PC-3 (cell line): ENCODE results near the gene OR1F1. TPM values are rescaled to one million over a fixed set of nuclear protein-coding genes. Genes with fewer than 3 reads are reported as not detected.

ENCODE experiments used
- ATAC-seq: fragments of 200-7000 bp; cut with Tn5 transposase; 2 replicates; pipeline ENCODE4 v1.9.1; 2020; ENCODE audit warnings: mild to moderate bottlenecking, moderate library complexity
- BruUV-seq: library from RNA; stranded (reverse); fragments of 400-500 nt; replicated peaks from 2 replicates; lab custom pipeline; 2021; lab: Mats Ljungman, UMichigan
- CTCF ChIA-PET: fragments of 300-600 bp; sonication (Branson Sonifier 250); formaldehyde crosslinking; loops from one replicate; lab custom pipeline; 2022; ENCODE audit warnings: antibody characterized with exemption; lab: Charles Lee
- POLR2A ChIA-PET: fragments of 300-600 bp; sonication (Branson Sonifier 250); formaldehyde crosslinking; loops from one replicate; lab custom pipeline; 2022; ENCODE audit warnings: antibody characterized with exemption; ENCODE audit not compliant: unreplicated experiment; lab: Charles Lee
- DNase-seq: peaks from one replicate; pipeline ENCODE4 v3.0.0-alpha.2; 2015
- H2AFZ ChIP-seq: fragments of 300-600 bp; sonication (generic); 2 replicates; pipeline ENCODE4 v1.6.0; 2016; ENCODE audit warnings: antibody characterized with exemption, low read length
- H3F3A ChIP-seq: fragments of 300-600 bp; sonication (generic); one replicate; pipeline ENCODE4 v1.6.0; 2017; ENCODE audit warnings: antibody characterized with exemption, low read length, control low read depth, mild to moderate bottlenecking; ENCODE audit not compliant: unreplicated experiment
- H3K27ac ChIP-seq: fragments of 300-600 bp; sonication (generic); 2 replicates; pipeline ENCODE4 v1.5.1; 2016; ENCODE audit warnings: mild to moderate bottlenecking, low read length
- H3K27me3 ChIP-seq: fragments of 300-600 bp; sonication (generic); 2 replicates; pipeline ENCODE4 v1.6.1; 2016; ENCODE audit warnings: low read length, mixed read lengths
- H3K36me3 ChIP-seq: fragments of 300-600 bp; sonication (generic); 2 replicates; pipeline ENCODE4 v1.6.1; 2016; ENCODE audit warnings: low read depth, mixed run types, low read length, mixed read lengths
- H3K4me1 ChIP-seq: fragments of 300-600 bp; sonication (generic); 2 replicates; pipeline ENCODE4 v1.5.1; 2016; ENCODE audit warnings: low read length; ENCODE audit not compliant: insufficient read depth
- H3K4me2 ChIP-seq: fragments of 300-600 bp; sonication (generic); 2 replicates; pipeline ENCODE4 v1.6.0; 2016; ENCODE audit warnings: low read length
- H3K4me3 ChIP-seq: fragments of 300-600 bp; sonication (generic); 2 replicates; pipeline ENCODE4 v1.5.1; 2016; ENCODE audit warnings: mild to moderate bottlenecking, low read length, mixed read lengths
- H3K79me2 ChIP-seq: fragments of 300-600 bp; sonication (generic); 2 replicates; pipeline ENCODE4 v1.6.1; 2017; ENCODE audit warnings: low read length, mixed read lengths
- H3K9ac ChIP-seq: fragments of 300-600 bp; sonication (generic); 2 replicates; pipeline ENCODE4 v1.6.0; 2016; ENCODE audit warnings: mild to moderate bottlenecking, low read length
- H3K9me2 ChIP-seq: fragments of 300-600 bp; sonication (generic); replicated peaks from 2 replicates; pipeline ENCODE4 v1.6.1; 2016; ENCODE audit warnings: mixed run types, low read length, mixed read lengths
- H3K9me3 ChIP-seq: fragments of 300-600 bp; sonication (generic); 2 replicates; pipeline ENCODE4 v1.6.1; 2016; ENCODE audit warnings: low read length, mixed read lengths
- H4K20me1 ChIP-seq: fragments of 300-600 bp; sonication (generic); 2 replicates; pipeline ENCODE4 v1.6.1; 2016; ENCODE audit warnings: low read length, mixed read lengths
- EZH2 ChIP-seq: fragments of 300-600 bp; sonication (generic); IDR thresholded peaks from one replicate; pipeline ENCODE4 v1.6.1; 2017; ENCODE audit warnings: antibody characterized with exemption, mild to moderate bottlenecking, low read length; ENCODE audit not compliant: unreplicated experiment
- EZH2phosphoT487 ChIP-seq: fragments of 300-600 bp; sonication (generic); IDR thresholded peaks from 2 replicates; pipeline ENCODE4 v1.6.1; 2018; ENCODE audit warnings: mild to moderate bottlenecking, antibody characterized with exemption, low read length, borderline replicate concordance
- intact Hi-C: fragments of 100-400 bp; cut with micrococcal nuclease; formaldehyde crosslinking; loops from 2 replicates; pipeline ENCODE4 v1.9.0; 2023
- total RNA-seq: library from RNA; depleted of rRNA; stranded (reverse); fragments of >200 nt; gene quantifications from 2 replicates; pipeline ENCODE4 v1.2.3, GENCODE V29; 2014; rRNA removed
- TF ChIP-seq, protein P1 (sequence below): fragments of 300-600 bp; sonication (generic); conservative IDR thresholded peaks from 2 replicates; pipeline ENCODE4 v1.5.1; 2017; ENCODE audit warnings: antibody characterized with exemption, low read depth, mild to moderate bottlenecking, low read length

OR1F1 gene
- total RNA-seq, 1 experiment from 2014 or later = not detected

DNA sequence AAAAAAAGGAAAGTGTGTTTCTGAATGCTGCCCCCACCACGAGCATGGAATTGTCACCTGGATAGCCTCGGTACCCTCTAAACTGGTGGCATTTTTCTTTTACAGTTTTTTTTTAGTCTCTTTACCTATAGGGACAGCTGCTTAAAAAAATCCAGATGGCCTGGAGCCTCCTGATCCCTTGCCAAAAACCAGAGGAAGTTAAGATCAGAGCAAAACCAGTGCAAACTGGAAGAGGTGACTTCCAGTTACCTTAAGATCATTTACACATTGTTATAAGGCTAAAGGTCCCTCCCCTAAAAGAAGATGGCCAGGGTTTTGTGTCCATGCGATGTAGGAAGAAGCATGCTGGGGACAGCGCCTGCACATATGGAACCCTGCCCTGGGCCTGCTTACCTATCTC is 65.0 kb downstream of the OR1F1 start:
- no peaks in the 10 kb centered on the region for H3K4me1 ChIP-seq
- no peaks in the 10 kb centered on the region for H3K36me3 ChIP-seq
- H3K9me3 ChIP-seq = no peaks in the 10 kb centered on the region
- H3K27ac ChIP-seq = no peak overlapping the region
- H3K4me3 ChIP-seq = no peak overlapping the region
- ATAC-seq (no peak), DNase-seq (no peak)
- no TSS peak for BruUV-seq
- no peaks in the 10 kb centered on the region for H3F3A ChIP-seq
- no peak for TF ChIP-seq EZH2phosphoT487
- TF ChIP-seq, protein P1, sequence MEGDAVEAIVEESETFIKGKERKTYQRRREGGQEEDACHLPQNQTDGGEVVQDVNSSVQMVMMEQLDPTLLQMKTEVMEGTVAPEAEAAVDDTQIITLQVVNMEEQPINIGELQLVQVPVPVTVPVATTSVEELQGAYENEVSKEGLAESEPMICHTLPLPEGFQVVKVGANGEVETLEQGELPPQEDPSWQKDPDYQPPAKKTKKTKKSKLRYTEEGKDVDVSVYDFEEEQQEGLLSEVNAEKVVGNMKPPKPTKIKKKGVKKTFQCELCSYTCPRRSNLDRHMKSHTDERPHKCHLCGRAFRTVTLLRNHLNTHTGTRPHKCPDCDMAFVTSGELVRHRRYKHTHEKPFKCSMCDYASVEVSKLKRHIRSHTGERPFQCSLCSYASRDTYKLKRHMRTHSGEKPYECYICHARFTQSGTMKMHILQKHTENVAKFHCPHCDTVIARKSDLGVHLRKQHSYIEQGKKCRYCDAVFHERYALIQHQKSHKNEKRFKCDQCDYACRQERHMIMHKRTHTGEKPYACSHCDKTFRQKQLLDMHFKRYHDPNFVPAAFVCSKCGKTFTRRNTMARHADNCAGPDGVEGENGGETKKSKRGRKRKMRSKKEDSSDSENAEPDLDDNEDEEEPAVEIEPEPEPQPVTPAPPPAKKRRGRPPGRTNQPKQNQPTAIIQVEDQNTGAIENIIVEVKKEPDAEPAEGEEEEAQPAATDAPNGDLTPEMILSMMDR = no peak
- no peak for TF ChIP-seq EZH2
- no peaks in the 10 kb centered on the region for H3K9me2 ChIP-seq
- H3K27me3 ChIP-seq = no peaks in the 10 kb centered on the region
- no peaks in the 10 kb centered on the region for H4K20me1 ChIP-seq
- intact Hi-C loops = no loop called here
- ChIA-PET POLR2A (no interaction called here), CTCF (no interaction called here)
- no peak overlapping the region for H3K9ac ChIP-seq
- H3K79me2 ChIP-seq = no peaks in the 10 kb centered on the region
- no peak overlapping the region for H3K4me2 ChIP-seq
- no peak overlapping the region for H2AFZ ChIP-seq

DNA sequence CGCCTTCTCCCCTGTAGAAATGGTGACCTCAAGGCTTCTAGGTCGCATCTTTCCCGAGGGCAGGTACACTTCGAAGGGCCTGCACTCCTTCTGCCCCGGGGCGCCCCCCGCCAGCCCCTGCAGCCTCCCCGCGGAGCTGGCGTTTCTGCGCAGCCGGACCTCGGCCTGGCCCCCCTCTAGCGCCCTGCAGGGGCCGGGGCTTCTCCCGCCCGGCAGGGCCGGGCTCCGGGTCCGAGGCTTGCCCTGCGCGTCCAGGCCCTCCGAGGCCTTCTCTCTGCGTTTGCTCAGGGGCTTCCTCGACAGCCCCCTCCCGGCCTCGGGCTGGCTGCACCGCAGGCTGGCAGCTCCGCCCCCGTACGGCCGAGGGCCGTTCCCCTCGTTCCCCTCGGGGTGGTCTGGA is 66.3 kb downstream of the OR1F1 start:
- Histone ChIP-seq H3K4me1 (no peaks in the 10 kb centered on the region), H3F3A (no peaks in the 10 kb centered on the region), H3K27me3 (no peaks in the 10 kb centered on the region), H3K36me3 (no peaks in the 10 kb centered on the region), H3K9ac (no peak overlapping the region), H2AFZ (no peak overlapping the region), H3K27ac (no peak overlapping the region), H3K9me2 (no peaks in the 10 kb centered on the region), H3K4me3 (no peak overlapping the region), H4K20me1 (no peaks in the 10 kb centered on the region), H3K4me2 (no peak overlapping the region), H3K79me2 (no peaks in the 10 kb centered on the region), H3K9me3 (no peaks in the 10 kb centered on the region)
- intact Hi-C loops = no loop called here
- BruUV-seq = no TSS peak
- ATAC-seq = no peak
- no peak for TF ChIP-seq EZH2
- TF ChIP-seq EZH2phosphoT487 = no peak
- TF ChIP-seq, protein P1 = no peak
- DNase-seq = no peak
- POLR2A ChIA-PET = no interaction called here
- CTCF ChIA-PET = no interaction called here

Other genes starting within 250 kb of the OR1F1 start
- 3.6 and 7.1 TPM in 2 replicates for gene KREMEN2, start 223.9 kb upstream of the OR1F1 start, total RNA-seq
- 37.9 and 45.0 TPM in 2 replicates for gene PAQR4, start 218.9 kb upstream of the OR1F1 start, total RNA-seq
- gene PKMYT1, start 207.8 kb upstream of the OR1F1 start, total RNA-seq = 51.9 and 109 TPM in 2 replicates
- gene CLDN9, start 175.3 kb upstream of the OR1F1 start, total RNA-seq = 0.33 and 1.2 TPM in 2 replicates
- gene CLDN6, start 170.0 kb upstream of the OR1F1 start, total RNA-seq = not detected in 2 replicates
- gene TNFRSF12A, start 167.8 kb upstream of the OR1F1 start, total RNA-seq = 667 and 713 TPM in 2 replicates
- 56.4 and 56.6 TPM in 2 replicates for gene HCFC1R1, start 164.3 kb upstream of the OR1F1 start, total RNA-seq
- 40.3 and 47.3 TPM in 2 replicates for gene THOC6, start 164.2 kb upstream of the OR1F1 start, total RNA-seq
- 16.3 and 27.7 TPM in 2 replicates for gene BICDL2, start 151.3 kb upstream of the OR1F1 start, total RNA-seq
- gene MMP25, start 141.6 kb upstream of the OR1F1 start, total RNA-seq = 0.29 and 0.51 TPM in 2 replicates
- gene IL32, start 122.6 kb upstream of the OR1F1 start, total RNA-seq = 8.8 and 10.8 TPM in 2 replicates
- not detected in 2 replicates for gene ZSCAN10, start 88.9 kb upstream of the OR1F1 start, total RNA-seq
- 19.0 and 27.0 TPM in 2 replicates for gene ZNF205, start 75.6 kb upstream of the OR1F1 start, total RNA-seq
- 3.6 and 9.6 TPM in 2 replicates for gene ZNF213, start 53.2 kb upstream of the OR1F1 start, total RNA-seq
- gene ZNF200, start 47.0 kb downstream of the OR1F1 start, total RNA-seq = 4.7 and 5.0 TPM in 2 replicates
- gene MEFV, start 68.4 kb downstream of the OR1F1 start, total RNA-seq = 0.04 TPM in 1 of 2 replicates, not detected in the other
- 52.2 and 68.7 TPM in 2 replicates for gene ZNF263, start 95.3 kb downstream of the OR1F1 start, total RNA-seq
- 4.4 and 5.5 TPM in 2 replicates for gene TIGD7, start 117.2 kb downstream of the OR1F1 start, total RNA-seq
- 15.9 and 20.1 TPM in 2 replicates for gene ZNF75A, start 117.3 kb downstream of the OR1F1 start, total RNA-seq
- not detected in 2 replicates for gene OR2C1, start 167.7 kb downstream of the OR1F1 start, total RNA-seq
- gene ZSCAN32, start 212.8 kb downstream of the OR1F1 start, total RNA-seq = 5.9 and 7.5 TPM in 2 replicates
- 9.5 and 11.3 TPM in 2 replicates for gene ZNF174, start 213.0 kb downstream of the OR1F1 start, total RNA-seq